IPS-20b (cell line): ENCODE data around the gene PLEKHH3.

Source experiments
- H3K27ac ChIP-seq: one replicate; pipeline ENCODE4 v1.5.1; 2013; ENCODE audit warnings: low read length
- H3K27me3 ChIP-seq: 2 replicates; pipeline ENCODE4 v1.6.1; 2013; ENCODE audit warnings: mild to moderate bottlenecking, low read length, inconsistent platforms; ENCODE audit not compliant: insufficient read depth
- H3K36me3 ChIP-seq: 2 replicates; pipeline ENCODE4 v1.6.1; 2013; ENCODE audit warnings: low read depth, mild to moderate bottlenecking, inconsistent platforms, low read length, moderate library complexity; ENCODE audit not compliant: insufficient read depth
- H3K4me1 ChIP-seq: 2 replicates; pipeline ENCODE4 v1.6.1; 2013; ENCODE audit warnings: mild to moderate bottlenecking, control low read depth, inconsistent platforms, low read length, moderate library complexity; ENCODE audit not compliant: insufficient read depth
- H3K4me3 ChIP-seq: 2 replicates; pipeline ENCODE4 v1.5.1; 2013; ENCODE audit warnings: mild to moderate bottlenecking, low read length, inconsistent platforms
- H3K9ac ChIP-seq: 2 replicates; pipeline ENCODE4 v1.6.1; 2013; ENCODE audit warnings: low read depth, mild to moderate bottlenecking, inconsistent platforms, low read length, moderate library complexity
- H3K9me3 ChIP-seq: 2 replicates; pipeline ENCODE4 v1.6.1; 2013; ENCODE audit warnings: mild to moderate bottlenecking, low read depth, low read length, inconsistent platforms; ENCODE audit not compliant: insufficient read depth

Gene PLEKHH3

GRCh38 chr17:42683407-42684034, 6.7 kb upstream of the PLEKHH3 start:
- H3K9ac ChIP-seq = no peak overlapping the region
- peaks cover 62% of the 10 kb centered on the region for H3K27me3 ChIP-seq
- H3K4me1 ChIP-seq = peaks cover 14% of the 10 kb centered on the region; the same call in 1 of the 2 replicates
- H3K36me3 ChIP-seq = no peaks in the 10 kb centered on the region
- no peak overlapping the region for H3K27ac ChIP-seq
- peak overlapping the region; percentile 81 for H3K4me3 ChIP-seq
- H3K9me3 ChIP-seq = no peaks in the 10 kb centered on the region

GRCh38 chr17:42682722-42683403, 6.1 kb upstream of the PLEKHH3 start:
- Histone ChIP-seq H3K9ac (peak overlapping the region; percentile 68; the same call in 1 of the 2 replicates), H3K27me3 (peaks cover 62% of the 10 kb centered on the region), H3K4me1 (peaks cover 16% of the 10 kb centered on the region; the same call in 1 of the 2 replicates), H3K4me3 (peak overlapping the region; percentile 81), H3K9me3 (no peaks in the 10 kb centered on the region), H3K36me3 (no peaks in the 10 kb centered on the region), H3K27ac (no peak overlapping the region)

- Histone ChIP-seq H3K4me1 (peaks cover 22% of the 10 kb centered on the region), H3K9ac (peak within 1 kb of the TSS; percentile 68; the same call in 1 of the 2 replicates), H3K27me3 (peaks cover 62% of the 10 kb centered on the region), H3K4me3 (peak within 1 kb of the TSS; percentile 81), H3K36me3 (no peaks in the 10 kb centered on the region), H3K9me3 (no peaks in the 10 kb centered on the region), H3K27ac (no peak within 1 kb of the TSS)
Measured at GRCh38 chr17:42681976-42682721, 5.4 kb upstream of the PLEKHH3 start, which contains the start of gene CNTNAP1. Gene CNTNAP1, plus strand, starts transcription at chr17:42682531. Its CDS starts 299 bp downstream, at chr17:42682830.

GRCh38 chr17:42680331-42680808, 3.6 kb upstream of the PLEKHH3 start:
- Histone ChIP-seq H3K4me1 (peaks cover 22% of the 10 kb centered on the region), H3K4me3 (peak overlapping the region; percentile 62; the same call in 1 of the 2 replicates), H3K9ac (no peak overlapping the region), H3K27ac (no peak overlapping the region), H3K27me3 (peaks cover 67% of the 10 kb centered on the region), H3K36me3 (no peaks in the 10 kb centered on the region), H3K9me3 (no peaks in the 10 kb centered on the region)

- peaks cover 23% of the 10 kb centered on the region for H3K4me1 ChIP-seq
Measured at GRCh38 chr17:42679492-42680330, 2.9 kb upstream of the PLEKHH3 start.

GRCh38 chr17:42678951-42679491, 2.2 kb upstream of the PLEKHH3 start:
- H3K36me3 ChIP-seq = no peaks in the 10 kb centered on the region
- H3K27ac ChIP-seq = peak overlapping the region; percentile 78
- peak overlapping the region; percentile 81; the same call in 1 of the 2 replicates for H3K9ac ChIP-seq
- H3K27me3 ChIP-seq = peaks cover 68% of the 10 kb centered on the region
- peak overlapping the region; percentile 73 for H3K4me3 ChIP-seq
- H3K4me1 ChIP-seq = peaks cover 30% of the 10 kb centered on the region
- no peaks in the 10 kb centered on the region for H3K9me3 ChIP-seq

More at GRCh38 chr17:42679492-42680330, 2.9 kb upstream of the PLEKHH3 start:
- Histone ChIP-seq H3K9me3 (no peaks in the 10 kb centered on the region), H3K27ac (no peak overlapping the region), H3K4me3 (peak overlapping the region; percentile 62), H3K27me3 (peaks cover 68% of the 10 kb centered on the region), H3K9ac (peak overlapping the region; percentile 74; the same call in 1 of the 2 replicates), H3K36me3 (no peaks in the 10 kb centered on the region)

GRCh38 chr17:42677921-42678781, 1.4 kb upstream of the PLEKHH3 start:
- Histone ChIP-seq H3K36me3 (0 out of 2 replicates have a peak, but pooled peaks cover 2% of the 10 kb centered on the region), H3K4me1 (peaks cover 25% of the 10 kb centered on the region), H3K9ac (peak overlapping the region; percentile 81; the same call in 1 of the 2 replicates), H3K9me3 (no peaks in the 10 kb centered on the region), H3K4me3 (peak overlapping the region; percentile 73), H3K27ac (peak overlapping the region; percentile 78), H3K27me3 (peaks cover 68% of the 10 kb centered on the region)

- H3K27me3 ChIP-seq = peaks cover 68% of the 10 kb centered on the region
- H3K9me3 ChIP-seq = no peaks in the 10 kb centered on the region
- no peak overlapping the region for H3K27ac ChIP-seq
- H3K4me1 ChIP-seq = peaks cover 28% of the 10 kb centered on the region
- peak overlapping the region; percentile 81; the same call in 1 of the 2 replicates for H3K9ac ChIP-seq
- H3K36me3 ChIP-seq = peaks cover 8% of the 10 kb centered on the region; the same call in 1 of the 2 replicates
- H3K4me3 ChIP-seq = peak overlapping the region; percentile 92
Measured at GRCh38 chr17:42677012-42677857, 441 bp upstream of the PLEKHH3 start.

GRCh38 chr17:42675965-42676423, 800 bp downstream of the PLEKHH3 start:
- no peaks in the 10 kb centered on the region for H3K9me3 ChIP-seq
- peaks cover 8% of the 10 kb centered on the region; the same call in 1 of the 2 replicates for H3K36me3 ChIP-seq
- no peak overlapping the region for H3K27ac ChIP-seq
- peaks cover 28% of the 10 kb centered on the region for H3K4me1 ChIP-seq
- peaks cover 71% of the 10 kb centered on the region for H3K27me3 ChIP-seq
- H3K4me3 ChIP-seq = peak overlapping the region; percentile 92
- H3K9ac ChIP-seq = peak overlapping the region; percentile 77; the same call in 1 of the 2 replicates
